ENCODE results near the gene FGD3. TPM values are rescaled to one million over a fixed set of nuclear protein-coding genes. Genes with fewer than 3 reads are reported as not detected.

The FGD3 gene
- total RNA-seq, 1 donor from 2014 or later: 0.09 TPM

DNA sequence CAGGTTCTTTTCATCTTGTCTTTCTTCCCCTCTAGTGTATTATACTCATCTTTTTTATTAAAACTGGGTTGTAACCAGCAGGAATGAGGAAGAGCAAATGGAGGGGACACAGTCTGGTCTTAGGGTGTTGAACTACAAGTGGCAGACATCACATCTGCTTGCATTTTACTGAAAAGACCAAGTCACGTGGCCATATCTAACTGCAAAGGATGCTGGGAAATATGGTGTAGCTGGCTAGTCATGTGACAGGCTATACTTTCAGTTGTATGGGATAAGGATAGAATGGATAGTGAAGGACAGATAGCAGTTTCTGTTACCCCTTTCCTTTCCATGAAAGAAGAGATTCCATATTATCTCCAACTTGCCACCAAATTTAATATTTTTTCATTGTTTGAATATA, 13.0 kb upstream of the FGD3 start:
- Histone ChIP-seq H3K79me2 (ENCODE audit: insufficient read depth, low read length) (no peaks in the 10 kb centered on the region), H3K4me1 (ENCODE audit: insufficient read depth, low read length) (no peaks in the 10 kb centered on the region), H3K9me3 (ENCODE audit: insufficient read depth, low read depth, low read length) (no peaks in the 10 kb centered on the region), H3K4me3 (ENCODE audit: insufficient read depth, low read depth, low read length) (no peak overlapping the region), H3K9ac (ENCODE audit: low read length) (no peak overlapping the region), H3K4me2 (ENCODE audit: low read length) (no peak overlapping the region), H3K27ac (ENCODE audit: low read depth, low read length) (no peak overlapping the region), H2AFZ (ENCODE audit: low read depth, low read length) (no peak overlapping the region), H3K36me3 (ENCODE audit: insufficient read depth, low read length) (no peaks in the 10 kb centered on the region), H3K27me3 (ENCODE audit: insufficient read depth, low read length) (no peaks in the 10 kb centered on the region), H4K20me1 (ENCODE audit: insufficient read depth, low read length) (no peaks in the 10 kb centered on the region)
- Mint-ChIP-seq H3K4me3 (ENCODE audit: unreplicated experiment) (no peak overlapping the region), H3K27ac (ENCODE audit: unreplicated experiment) (no peak overlapping the region), H3K27me3 (ENCODE audit: low read depth, unreplicated experiment) (peaks cover 9% of the 10 kb centered on the region), H3K4me1 (ENCODE audit: low read depth, unreplicated experiment) (no peaks in the 10 kb centered on the region), H3K36me3 (ENCODE audit: low read depth, unreplicated experiment) (no peaks in the 10 kb centered on the region), H3K9me3 (ENCODE audit: unreplicated experiment) (peaks cover 4% of the 10 kb centered on the region)
- no peak for FAIRE-seq
- no peak for DNase-seq (ENCODE audit: low read depth)
- TF ChIP-seq CTCF (IDR thresholded peaks at IDR 0.05; ENCODE audit: insufficient read depth, low read depth, low read length) (no peak), EZH2 (IDR thresholded peaks at IDR 0.05; ENCODE audit: insufficient read depth, low read length) (no peak)

GRCh38 chr9:92938025-92938424, 9.3 kb upstream of the FGD3 start:
- peaks cover 18% of the 10 kb centered on the region for H3K27me3 Mint-ChIP-seq (ENCODE audit: low read depth, unreplicated experiment)
- Histone ChIP-seq H3K9ac (ENCODE audit: low read length) (no peak overlapping the region), H3K27me3 (ENCODE audit: insufficient read depth, low read length) (no peaks in the 10 kb centered on the region), H3K36me3 (ENCODE audit: insufficient read depth, low read length) (no peaks in the 10 kb centered on the region), H3K4me1 (ENCODE audit: insufficient read depth, low read length) (no peaks in the 10 kb centered on the region), H3K9me3 (ENCODE audit: insufficient read depth, low read depth, low read length) (no peaks in the 10 kb centered on the region), H4K20me1 (ENCODE audit: insufficient read depth, low read length) (no peaks in the 10 kb centered on the region), H3K4me2 (ENCODE audit: low read length) (no peak overlapping the region), H2AFZ (ENCODE audit: low read depth, low read length) (no peak overlapping the region), H3K79me2 (ENCODE audit: insufficient read depth, low read length) (no peaks in the 10 kb centered on the region), H3K27ac (ENCODE audit: low read depth, low read length) (no peak overlapping the region), H3K4me3 (ENCODE audit: insufficient read depth, low read depth, low read length) (no peak overlapping the region)
- no peak for DNase-seq (ENCODE audit: low read depth)
- H3K36me3 Mint-ChIP-seq (ENCODE audit: low read depth, unreplicated experiment): no peaks in the 10 kb centered on the region
- FAIRE-seq: no peak
- no peaks in the 10 kb centered on the region for H3K4me1 Mint-ChIP-seq (ENCODE audit: low read depth, unreplicated experiment)
- no peak overlapping the region for H3K27ac Mint-ChIP-seq (ENCODE audit: unreplicated experiment)
- H3K9me3 Mint-ChIP-seq (ENCODE audit: unreplicated experiment): peaks cover 1% of the 10 kb centered on the region
- TF ChIP-seq EZH2 (IDR thresholded peaks at IDR 0.05; ENCODE audit: insufficient read depth, low read length) (no peak), CTCF (IDR thresholded peaks at IDR 0.05; ENCODE audit: insufficient read depth, low read depth, low read length) (no peak)
- H3K4me3 Mint-ChIP-seq (ENCODE audit: unreplicated experiment): no peak overlapping the region

- Histone ChIP-seq H3K79me2 (ENCODE audit: insufficient read depth, low read length) (no peaks in the 10 kb centered on the region), H4K20me1 (ENCODE audit: insufficient read depth, low read length) (no peaks in the 10 kb centered on the region), H3K4me1 (ENCODE audit: insufficient read depth, low read length) (no peaks in the 10 kb centered on the region), H2AFZ (ENCODE audit: low read depth, low read length) (no peak overlapping the region), H3K9ac (ENCODE audit: low read length) (no peak overlapping the region), H3K4me2 (ENCODE audit: low read length) (no peak overlapping the region), H3K4me3 (ENCODE audit: insufficient read depth, low read depth, low read length) (no peak overlapping the region), H3K36me3 (ENCODE audit: insufficient read depth, low read length) (no peaks in the 10 kb centered on the region), H3K27ac (ENCODE audit: low read depth, low read length) (no peak overlapping the region), H3K27me3 (ENCODE audit: insufficient read depth, low read length) (peaks cover 4% of the 10 kb centered on the region), H3K9me3 (ENCODE audit: insufficient read depth, low read depth, low read length) (no peaks in the 10 kb centered on the region)
- TF ChIP-seq CTCF (IDR thresholded peaks at IDR 0.05; ENCODE audit: insufficient read depth, low read depth, low read length): no peak
- TF ChIP-seq EZH2 (IDR thresholded peaks at IDR 0.05; ENCODE audit: insufficient read depth, low read length): no peak
- H3K9me3 Mint-ChIP-seq (ENCODE audit: unreplicated experiment): peaks cover 4% of the 10 kb centered on the region
- peaks cover 2% of the 10 kb centered on the region for H3K4me1 Mint-ChIP-seq (ENCODE audit: low read depth, unreplicated experiment)
- DNase-seq (ENCODE audit: low read depth) (no peak), FAIRE-seq (no peak)
- H3K36me3 Mint-ChIP-seq (ENCODE audit: low read depth, unreplicated experiment): no peaks in the 10 kb centered on the region
- H3K27ac Mint-ChIP-seq (ENCODE audit: unreplicated experiment): no peak overlapping the region
- peaks cover 22% of the 10 kb centered on the region for H3K27me3 Mint-ChIP-seq (ENCODE audit: low read depth, unreplicated experiment)
- H3K4me3 Mint-ChIP-seq (ENCODE audit: unreplicated experiment): no peak overlapping the region
Observed at GRCh38 chr9:92941861-92942260, 5.5 kb upstream of the FGD3 start.

All from astrocyte (in vitro differentiated cells and primary cell).